GM21360 (cell line): ENCODE data around the gene FUT7.
"Not testable (repeated sequence)": the region's sequence is repeated elsewhere in the genome, so short reads cannot be mapped to it uniquely, and the experiment has no call there.

ENCODE experiments used
- ATAC-seq: cut with Tn5 transposase; IDR thresholded peaks from one replicate; pipeline ENCODE4 v1.9.1; 2021; ENCODE audit warnings: mild to moderate bottlenecking, moderate library complexity; ENCODE audit not compliant: unreplicated experiment

Gene FUT7

DNA sequence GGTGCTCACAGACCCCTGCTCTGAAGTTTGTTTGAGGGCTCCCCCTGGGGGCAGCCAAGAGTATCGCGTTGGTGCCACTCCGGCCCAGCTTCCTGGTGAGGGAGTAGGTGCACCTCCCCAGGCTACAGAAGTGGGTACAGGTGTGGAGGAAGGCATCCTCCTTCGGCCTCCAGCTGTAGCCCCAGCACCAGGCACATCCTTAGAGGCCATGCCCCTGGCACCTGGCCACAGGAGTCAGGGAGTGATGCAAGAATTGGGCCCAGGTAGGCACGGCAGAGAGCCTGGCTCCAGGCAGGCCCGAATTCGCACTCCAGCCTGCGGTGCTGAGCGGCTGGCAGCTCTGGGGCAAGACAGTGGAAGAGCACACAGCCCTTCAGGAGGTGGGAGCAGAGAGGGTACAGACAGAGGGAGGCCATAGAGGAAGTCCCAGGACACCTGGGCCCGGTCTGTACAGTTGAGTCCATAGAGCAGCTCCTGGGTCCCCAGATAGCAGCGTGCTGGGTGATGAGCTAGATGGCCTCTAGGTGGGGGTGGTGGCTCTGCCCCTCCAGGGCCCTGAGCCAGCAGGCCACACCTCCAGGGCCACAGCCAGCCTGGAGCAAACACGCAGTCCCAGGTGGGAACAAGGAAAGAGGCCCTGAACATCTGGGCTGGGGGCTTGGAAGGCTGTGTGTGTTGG lies 36.1 kb upstream of the FUT7 start:
- peak; percentile 36 for ATAC-seq

DNA sequence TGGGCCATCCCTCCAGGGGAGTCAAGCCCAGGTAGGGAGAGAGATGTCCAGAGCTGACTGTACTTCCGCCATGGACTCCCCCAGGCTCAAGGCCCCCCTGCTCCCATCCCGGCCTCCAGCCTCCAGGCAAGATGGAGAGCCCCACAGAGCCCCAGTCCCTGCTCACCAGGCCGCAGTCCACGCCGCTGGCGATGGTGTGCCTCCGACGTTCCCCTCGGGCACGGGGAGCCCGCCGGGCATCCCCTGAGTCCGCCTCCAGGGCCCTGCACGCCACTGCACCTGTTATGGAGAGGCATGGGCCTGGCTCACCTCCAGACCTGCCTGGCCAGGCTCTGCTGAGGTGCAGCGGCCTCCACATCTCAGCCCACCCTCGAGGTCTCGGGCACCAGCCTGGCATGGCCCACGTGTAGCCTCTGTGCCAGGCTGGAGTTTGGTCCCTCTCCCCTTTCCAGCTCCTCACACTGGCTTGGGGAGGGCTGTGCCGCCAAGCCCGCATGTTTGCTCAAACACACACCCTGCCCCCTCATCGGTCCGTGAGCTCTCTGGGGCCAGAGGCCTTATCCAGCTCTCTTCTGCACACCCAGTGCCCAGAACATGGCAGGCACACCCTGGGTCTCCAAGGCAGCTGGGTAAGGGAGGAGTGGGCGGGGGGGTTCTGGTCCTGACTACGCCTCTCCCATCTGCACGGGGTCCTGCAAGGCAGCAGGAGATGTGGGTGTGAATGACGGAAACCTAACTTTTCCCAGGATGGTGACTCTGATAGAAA lies 34.4 kb upstream of the FUT7 start:
- no peak for ATAC-seq

DNA sequence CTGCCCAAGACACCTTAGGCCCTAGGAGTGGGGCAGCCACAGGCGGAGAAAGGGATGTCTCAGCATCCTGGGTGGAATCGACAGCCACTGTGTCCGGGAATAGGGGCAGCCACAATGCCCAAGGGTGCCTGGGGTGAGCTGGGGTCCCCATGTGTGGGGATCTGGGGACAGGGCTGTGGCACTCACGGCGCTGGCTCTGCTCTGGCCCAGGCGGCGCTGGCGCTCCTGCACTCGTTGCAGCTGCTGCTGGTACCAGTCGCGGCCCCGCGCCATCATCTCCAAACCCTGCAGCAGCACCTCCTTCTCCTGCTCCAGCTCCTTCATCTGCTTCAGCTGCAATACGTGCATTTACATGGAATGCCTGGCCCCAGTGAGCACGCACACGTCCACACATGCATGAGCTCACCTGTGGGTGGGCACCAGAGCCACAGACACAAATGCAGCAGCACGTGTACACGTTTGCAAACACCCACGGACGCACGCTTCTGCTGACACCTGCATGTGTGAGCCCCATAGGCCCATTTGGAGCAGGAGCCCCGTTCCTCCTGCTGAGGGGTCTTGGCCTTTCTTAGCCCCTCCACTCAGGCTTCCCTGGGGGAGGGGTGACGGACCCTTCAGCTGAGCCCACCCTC lies 33.6 kb upstream of the FUT7 start:
- ATAC-seq = no peak

DNA sequence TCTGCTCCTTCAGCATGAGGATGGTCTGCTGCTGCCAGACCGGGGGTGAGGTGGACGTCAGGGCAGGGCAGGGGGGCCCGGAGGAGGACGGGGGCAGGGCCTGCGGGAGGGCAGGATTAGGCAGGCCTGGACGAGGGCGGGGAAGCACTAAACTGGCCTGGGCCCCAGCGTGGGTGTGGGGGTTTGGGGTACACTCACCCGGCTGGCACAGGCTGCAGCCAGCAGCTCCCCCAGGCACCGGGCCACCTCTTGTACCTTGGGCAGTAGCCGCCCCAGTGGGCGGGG lies 32.9 kb upstream of the FUT7 start:
- no peak for ATAC-seq

DNA sequence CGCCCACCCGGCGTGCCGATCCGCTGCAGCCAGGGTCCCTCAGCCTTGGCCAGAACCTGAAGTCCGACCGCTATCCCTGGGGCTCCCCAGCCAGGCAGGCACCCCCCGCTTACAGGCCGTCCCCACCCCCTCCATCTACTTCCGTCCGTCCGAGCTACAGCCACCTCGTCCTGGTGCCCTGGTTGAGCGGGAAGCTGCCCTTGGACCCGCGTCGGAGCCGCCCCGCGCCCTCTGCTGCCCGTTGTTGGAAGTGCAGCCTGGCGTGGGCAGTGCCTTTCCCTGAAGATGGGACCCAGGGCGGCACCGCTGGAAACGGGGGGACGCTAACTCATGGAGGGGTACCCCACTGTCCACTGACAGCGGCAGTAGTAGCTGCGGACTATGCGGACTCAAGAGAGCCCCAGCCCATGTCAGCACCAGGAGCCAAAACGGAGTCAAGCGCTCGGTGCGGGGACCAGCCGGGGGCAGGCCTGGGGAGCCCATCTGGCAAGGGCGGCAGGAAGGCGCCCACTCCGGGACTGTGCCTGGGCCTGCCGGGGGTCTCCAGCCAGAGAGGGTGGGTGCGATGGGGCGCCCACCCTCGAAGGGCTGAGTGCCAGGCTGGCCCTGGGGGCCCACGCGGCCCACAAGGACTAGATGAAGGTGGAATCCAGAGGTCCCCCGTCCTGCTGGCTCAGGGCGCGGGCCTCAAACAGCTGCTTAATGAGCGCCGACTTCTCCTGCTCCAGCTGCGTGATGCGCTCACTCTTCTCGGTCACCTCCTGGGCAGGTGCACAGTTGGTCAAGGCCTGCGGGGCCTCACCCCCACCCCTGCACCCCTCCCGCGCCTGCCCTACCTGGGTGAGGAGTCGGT lies 32.4 kb upstream of the FUT7 start:
- no peak for ATAC-seq

DNA sequence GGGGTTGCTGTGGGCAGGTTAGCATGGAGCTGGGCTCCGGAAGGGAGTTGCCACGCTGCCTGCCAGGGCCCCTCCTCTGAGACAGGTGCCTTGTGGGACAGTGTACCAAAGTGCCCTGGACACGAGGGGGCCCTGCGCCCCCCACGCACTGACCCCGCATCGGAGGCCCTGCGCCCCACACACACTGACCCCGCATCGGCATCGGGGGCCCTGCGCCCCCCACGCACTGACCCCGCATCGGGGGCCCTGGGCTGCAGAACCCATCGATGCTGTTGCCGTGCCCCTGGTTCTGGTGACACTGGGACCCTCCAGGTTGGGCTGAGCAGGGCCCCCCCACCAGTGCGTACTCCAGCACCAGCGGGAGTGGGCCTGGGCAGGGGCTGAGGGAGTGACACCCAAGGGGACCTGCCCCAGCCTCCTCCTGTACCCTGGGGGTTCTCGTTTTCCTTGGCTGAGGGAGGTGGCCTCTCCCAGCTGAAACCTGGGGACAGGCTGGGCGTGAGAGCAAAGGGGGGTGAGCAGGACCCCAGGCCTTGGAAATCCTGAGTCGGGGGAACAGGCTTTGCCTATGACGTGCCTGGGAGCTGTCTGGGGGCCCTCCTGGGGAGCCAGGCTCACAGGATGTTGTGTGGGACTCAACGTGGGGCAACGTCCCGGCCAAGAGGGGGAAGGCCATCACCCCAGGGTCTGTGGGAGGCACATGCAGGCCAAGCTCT lies 31.6 kb upstream of the FUT7 start:
- no peak for ATAC-seq

DNA sequence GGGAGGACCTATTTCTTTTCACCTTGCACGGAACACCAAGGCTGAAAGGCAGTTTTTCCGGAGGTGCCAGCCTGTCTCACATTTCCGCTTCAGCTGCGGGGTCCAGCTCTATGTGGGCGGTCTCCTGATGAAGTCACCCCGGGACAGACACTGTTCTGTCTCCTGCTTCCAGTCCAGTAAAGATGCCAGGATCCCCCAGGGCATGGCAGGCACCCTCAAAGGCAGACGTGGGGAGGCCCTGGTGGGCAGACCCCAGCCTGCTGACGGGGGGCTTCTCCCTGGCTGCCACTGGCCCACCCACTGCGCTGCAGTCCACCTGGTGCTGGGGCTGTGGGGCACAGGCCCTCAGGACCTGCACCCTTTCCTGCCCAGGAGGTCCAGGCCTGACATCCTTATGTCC lies 30.9 kb upstream of the FUT7 start:
- not testable (repeated sequence) for ATAC-seq

DNA sequence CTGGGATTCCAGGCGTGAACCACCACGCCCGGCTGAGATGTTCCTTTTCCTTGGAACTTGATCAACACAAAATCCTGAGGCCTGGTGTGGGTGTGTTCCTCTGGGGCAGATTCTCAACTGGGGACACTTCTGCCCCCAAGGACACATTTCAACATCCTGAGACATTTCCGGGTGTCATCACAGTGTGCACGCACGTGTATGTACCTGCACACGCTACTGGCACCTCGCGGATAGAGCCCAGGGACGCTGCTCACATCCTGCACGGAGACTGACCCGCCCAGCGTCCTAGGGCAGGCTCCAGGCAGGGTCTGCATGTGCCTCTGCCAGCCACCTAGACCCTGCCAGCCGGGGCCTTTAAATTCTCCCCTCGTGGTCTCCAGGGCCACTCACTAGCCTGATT lies 30.5 kb upstream of the FUT7 start:
- ATAC-seq = no peak

DNA sequence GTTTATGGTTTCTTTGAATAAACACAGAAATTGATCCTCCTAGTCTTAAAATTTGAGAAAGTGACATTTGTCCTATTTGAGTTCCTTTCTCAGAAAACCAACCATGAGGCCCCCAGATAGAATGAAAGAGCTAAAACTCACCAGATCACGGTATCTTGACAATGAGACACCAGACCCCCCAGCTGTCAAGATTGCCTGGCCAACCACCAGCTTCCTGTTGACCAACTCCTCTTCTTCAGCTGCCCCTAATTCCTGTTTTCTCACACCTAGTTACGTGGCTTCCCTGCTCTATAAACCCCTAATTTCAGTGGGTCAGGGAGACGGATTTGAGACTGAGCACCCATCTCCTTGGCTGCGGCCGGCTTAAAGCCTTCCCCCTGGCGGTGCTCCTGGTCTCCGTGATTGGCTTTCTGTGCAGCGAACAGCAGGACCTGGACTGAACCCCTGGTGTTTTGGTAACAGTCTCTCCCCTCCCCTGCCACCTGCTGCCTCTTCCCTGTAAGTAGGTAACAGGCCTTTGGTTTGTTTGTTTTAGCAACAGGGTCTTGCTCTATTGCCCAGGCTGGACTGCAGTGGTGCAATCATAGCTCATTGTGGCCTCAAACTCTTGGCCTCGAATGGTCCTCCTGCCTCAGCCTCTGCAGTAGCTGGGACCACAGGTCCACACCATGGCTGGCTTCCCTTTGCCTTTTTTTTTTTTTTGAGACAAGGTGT lies 26.8 kb upstream of the FUT7 start:
- ATAC-seq = no peak

GRCh38 chr9:137057545-137057944 lies 25.7 kb upstream of the FUT7 start:
- no peak for ATAC-seq

- no peak for ATAC-seq
Measured at GRCh38 chr9:137056739-137057415, 25.0 kb upstream of the FUT7 start.

DNA sequence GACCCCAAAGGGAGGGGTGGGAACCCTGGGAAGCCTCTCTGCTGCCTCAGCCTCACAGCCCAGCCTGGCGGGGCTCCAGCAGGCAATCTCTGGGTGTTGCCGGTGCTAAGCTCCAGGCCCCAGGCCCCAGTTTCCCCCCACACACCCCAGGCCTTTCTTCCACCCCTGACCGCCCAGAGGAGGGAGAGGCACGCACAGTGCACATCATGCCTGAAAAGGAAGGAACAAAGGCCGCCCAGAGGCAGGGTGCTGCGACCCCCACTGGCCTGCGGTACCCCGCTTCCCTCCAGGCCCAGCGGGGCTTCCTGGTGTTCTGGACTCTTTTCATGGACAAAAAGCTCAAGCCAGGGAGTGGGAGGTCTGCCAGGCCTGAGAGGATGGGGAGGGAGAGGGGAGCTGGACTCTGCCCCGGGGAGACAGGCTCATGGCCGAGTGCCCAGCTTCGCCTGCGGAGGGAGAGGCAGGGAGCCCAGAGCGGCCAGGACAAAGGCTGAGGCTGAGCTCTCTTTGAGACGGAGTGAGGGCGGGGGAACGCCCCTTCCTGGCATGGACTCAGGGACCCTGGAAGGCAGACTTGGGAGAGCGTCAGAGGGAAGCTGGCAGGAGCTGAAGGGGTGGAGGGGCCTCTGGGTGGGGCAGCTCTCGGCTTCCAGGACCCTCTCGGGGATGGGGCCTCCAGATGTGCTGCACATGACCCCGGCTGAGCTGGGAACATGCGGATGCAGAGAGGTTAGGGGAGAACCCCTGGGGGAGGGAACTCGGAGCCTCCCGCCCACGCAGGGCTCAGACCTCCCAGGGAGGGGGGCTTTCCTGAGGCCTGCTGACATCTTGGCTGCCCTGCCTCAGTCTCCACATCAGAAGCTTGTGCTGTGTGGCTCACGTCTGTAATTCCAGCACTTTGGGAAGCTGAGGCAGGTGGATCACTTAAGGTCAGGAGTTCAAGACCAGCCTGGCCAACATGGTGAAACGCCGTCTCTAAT lies 23.8 kb upstream of the FUT7 start:
- ATAC-seq = no peak

DNA sequence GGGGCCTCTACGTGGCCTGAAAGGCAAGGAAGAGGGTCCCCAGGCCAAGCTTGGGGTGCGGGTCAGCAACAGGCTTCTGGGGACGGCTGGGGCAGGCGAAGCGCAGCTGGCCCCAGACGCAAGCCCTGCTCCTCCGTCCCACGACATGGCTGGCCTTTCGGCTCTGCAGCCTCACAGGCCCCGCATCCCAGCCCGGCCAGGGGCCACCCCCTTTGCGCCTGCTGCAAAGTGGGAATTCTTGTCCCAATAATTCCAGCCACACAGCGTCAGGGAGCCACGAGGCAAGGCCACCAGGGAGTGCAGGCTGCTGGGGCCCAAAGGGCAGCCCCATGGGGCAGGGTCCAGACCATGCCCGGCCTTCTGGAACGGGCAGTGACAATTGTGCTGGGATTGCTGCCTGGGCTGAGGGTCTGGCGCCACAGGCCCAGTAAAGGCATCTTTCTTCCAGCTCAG lies 23.1 kb upstream of the FUT7 start:
- no peak for ATAC-seq

DNA sequence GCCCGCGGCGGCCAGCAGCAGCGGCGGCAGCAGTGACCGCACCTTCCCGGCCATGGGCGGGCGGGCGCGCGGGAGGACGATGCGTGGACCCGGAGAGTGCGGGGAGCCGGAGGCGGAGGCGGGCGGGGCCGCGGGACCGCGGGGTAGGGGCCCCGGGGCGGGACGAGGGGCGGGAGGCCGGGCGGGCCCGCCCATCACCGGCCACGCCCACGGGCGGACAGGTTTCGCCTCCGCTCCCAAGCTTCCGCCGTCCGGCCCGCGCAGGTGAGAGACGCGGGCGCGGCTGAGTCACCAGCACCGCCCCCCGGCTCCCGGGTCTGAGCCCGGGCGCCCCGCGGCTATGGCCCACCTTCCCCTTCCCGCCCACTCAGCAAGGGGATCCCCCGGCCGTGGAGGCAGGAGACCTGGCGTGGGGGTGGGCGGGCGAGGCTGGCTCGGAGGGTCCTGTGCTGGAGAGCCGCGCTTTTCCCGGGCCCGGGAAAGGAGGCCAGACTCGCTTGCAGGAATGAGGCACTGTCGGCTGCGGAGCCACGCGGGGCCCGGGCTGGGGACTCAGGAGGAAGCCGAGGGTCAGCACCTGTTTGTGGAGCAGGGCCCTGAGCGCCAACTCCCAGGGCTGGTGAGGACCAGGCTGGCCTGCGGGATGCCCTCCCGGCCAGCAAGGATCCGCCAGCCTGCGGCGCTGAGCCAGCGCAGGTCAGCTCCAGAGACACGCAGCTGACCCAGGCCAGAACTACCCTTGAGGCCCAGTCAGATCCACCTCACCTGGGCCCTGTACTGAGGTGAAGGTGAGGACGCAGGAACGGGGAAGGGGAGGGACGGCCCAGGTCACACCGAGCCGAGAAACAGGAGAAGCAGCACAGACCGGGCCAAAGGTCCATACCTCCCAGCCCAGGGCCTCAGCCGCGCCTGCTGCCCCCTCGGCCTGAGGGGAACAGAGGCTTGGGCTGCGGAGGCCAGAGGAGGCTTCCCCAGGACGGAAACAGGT lies 22.4 kb upstream of the FUT7 start, which contains the start of gene ENTPD2:
Gene ENTPD2, minus strand, starts transcription at position 118 of the 988 bp plus-strand sequence. Its CDS starts 64 bp downstream, at position 54.
- no peak for ATAC-seq

GRCh38 chr9:137052998-137053943 lies 21.4 kb upstream of the FUT7 start:
- no peak for ATAC-seq

- ATAC-seq = no peak
Measured at GRCh38 chr9:137052293-137052692, 20.4 kb upstream of the FUT7 start.
